Measurements from ENCODE around the gene YES1. TPM values are rescaled to one million over a fixed set of nuclear protein-coding genes. Genes with fewer than 3 reads are reported as not detected.
A peak's percentile ranks its signal among the peaks of the same experiment; 100 is the strongest.

The YES1 gene
- total RNA-seq, 1 donor from 2014 or later: 152 TPM

- no peak for DNase-seq
These were observed 86.4 kb downstream of the YES1 start for GRCh38 chr18:725646-726045.

DNA sequence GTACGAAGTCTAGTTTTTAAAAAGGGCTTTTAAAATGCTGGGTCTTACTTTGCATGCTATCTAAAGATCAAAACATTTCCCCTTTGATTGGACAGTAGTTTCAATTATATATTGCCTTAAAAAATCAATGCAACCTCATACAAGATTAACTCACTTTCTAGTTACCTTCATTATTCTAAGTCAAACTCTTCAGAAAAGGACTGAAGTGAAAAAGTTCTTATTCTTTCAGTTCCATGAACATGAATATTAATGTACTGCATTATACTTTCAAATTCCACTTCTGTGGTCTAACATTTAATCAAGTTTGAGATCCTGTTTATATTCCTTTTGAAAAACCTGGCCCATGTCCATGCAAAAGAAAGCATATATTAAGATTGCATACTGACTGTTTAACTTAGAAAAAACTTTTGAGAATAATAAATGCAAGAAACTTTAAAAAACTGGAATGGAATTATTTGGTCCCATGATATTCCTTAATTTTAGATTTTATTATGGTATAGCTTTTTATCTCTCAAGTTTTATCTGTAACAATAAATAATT, 88.4 kb downstream of the YES1 start:
- DNase-seq: no peak

- no peak for DNase-seq
These were observed 95.0 kb downstream of the YES1 start for GRCh38 chr18:717003-717402.

DNA sequence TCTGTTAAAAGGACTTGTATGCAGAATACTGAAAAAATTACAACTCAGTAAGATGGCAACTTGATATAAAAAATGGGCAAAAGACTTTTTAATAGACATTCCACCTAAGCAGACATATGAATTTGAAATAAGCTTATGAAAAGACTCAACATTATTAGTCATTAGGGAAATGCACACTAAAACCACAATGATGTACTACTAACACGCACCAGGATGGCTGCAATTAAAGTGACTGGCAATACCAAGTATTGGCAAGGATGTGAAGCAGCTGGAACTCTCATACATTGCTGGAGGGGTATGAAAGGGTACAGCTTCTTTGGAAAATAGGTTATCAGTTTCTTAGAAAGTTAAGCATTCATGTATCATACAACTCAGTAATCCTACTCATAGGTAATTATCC, 96.4 kb downstream of the YES1 start:
- no peak for DNase-seq

DNA sequence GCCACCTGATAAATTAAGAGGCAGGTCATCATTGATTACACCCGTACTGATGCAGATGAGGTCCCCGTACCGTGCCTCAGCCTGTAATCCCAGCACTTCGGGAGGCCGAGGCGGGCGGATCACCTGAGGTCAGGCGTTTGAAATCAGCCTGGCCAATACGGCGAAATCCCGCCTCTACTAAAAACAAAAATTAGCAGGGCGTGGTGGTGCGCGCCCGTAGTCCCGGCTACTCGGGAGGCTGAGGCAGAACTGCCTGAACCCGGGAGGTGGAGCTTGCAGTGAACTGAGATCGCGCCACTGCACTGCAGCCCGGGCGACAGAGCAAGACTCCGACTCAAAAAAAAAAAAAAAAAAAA, 98.9 kb downstream of the YES1 start:
- no peak for DNase-seq

GRCh38 chr18:712401-713134, 99.5 kb downstream of the YES1 start, which contains the start of gene ENOSF1:
ENOSF1 (minus strand) TSS chr18:712630; CDS start chr18:712587, 43 bp downstream.
- DNase-seq: peak; percentile 88

GRCh38 chr18:711657-712400, 100.2 kb downstream of the YES1 start:
- DNase-seq: peak; percentile 80

DNA sequence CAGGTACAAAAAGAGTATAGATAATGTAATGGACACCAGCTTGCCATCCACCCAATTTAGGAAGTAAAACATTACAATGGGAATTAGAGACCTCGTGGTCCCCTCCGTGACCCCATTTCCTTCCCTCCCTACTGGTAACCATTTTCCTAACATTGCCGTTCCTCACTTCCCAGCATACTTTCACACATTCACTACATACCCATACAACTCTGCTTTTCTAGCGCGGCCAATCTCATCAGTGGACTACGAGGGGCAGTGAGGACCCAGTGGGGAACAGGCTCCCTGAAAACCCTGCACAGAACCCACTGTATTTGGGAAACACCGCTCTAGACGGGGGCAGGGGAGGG, 100.8 kb downstream of the YES1 start:
- DNase-seq: no peak

DNA sequence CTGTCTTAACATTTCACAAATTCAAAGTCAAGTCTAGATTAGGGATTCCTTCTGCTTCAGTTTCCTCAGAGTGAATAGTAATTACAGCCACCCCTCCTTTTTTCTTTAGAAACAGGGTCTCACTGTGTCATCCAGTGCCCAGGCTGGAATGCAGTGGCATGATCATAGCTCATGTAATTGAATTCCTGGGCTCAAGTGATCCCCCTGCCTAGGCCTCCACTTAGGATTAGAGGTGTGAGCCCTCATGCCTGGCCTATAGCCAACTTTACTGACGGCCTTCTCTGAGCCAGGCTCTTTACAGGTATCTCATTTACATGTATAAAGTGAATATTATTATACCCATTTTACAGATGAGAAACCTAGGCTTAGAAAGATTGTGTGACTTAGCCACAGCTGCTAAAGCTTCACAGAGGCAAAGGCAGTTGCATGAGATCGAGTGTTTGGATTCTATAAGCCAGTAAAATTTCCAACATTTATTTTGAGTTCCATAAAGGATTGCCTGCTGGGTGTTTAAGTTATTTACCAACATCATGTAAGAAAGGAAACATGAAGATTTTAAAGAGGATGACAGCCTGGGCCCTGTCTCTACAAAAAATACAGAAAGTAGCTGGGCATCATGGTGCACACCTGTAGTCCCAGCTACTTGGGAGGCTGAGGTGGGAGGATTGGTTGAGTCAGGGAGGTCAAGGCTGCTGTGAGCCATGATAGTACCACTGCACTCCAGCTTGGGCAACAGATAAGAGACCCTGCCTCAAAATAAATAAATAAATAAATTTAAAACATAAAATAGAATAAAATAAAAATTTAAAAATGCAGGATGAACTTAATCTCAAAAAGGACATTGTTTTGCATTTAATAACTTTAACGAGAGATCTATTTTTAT, 101.4 kb downstream of the YES1 start:
- DNase-seq: no peak

GRCh38 chr18:709771-710170, 102.3 kb downstream of the YES1 start:
- DNase-seq: no peak

DNA sequence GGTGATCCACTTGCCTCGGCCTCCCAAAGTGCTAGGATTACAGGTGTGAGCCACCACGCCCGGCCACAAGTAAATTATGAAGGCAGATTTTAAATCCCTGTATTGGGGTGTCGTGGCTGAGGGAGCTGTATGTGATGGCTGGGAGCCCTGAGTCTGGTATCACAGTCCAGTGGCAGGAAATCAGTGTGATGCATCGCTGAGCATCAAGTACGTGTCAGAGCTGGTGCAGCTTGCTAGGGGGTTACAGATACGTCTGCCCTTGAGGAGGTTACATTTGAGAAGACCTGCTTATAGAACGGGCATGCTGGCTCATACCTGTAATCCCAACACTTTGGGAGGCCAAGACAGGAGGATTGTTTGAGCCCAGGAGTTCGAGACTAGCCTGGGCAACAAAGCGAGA, 103.9 kb downstream of the YES1 start:
- no peak for DNase-seq

DNA sequence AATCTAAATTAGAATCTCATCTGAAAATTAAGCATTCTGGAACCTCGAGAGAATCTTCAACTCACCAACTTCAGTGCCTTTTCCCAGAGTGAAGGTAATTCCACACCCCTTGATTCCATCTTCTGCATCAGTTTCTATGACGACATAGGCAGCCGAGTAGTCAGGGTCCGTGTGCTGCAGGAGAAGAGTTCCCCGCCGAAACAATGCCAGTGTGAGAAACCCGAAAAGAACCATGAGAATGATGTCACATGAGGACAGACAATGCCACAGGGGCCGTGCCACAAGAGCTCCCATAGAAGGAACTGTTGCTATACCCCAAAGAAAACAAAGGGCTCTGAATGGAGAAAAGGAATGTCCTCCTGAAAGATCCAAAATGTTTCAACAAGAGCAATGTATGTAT, 105.6 kb downstream of the YES1 start:
- DNase-seq: no peak

DNA sequence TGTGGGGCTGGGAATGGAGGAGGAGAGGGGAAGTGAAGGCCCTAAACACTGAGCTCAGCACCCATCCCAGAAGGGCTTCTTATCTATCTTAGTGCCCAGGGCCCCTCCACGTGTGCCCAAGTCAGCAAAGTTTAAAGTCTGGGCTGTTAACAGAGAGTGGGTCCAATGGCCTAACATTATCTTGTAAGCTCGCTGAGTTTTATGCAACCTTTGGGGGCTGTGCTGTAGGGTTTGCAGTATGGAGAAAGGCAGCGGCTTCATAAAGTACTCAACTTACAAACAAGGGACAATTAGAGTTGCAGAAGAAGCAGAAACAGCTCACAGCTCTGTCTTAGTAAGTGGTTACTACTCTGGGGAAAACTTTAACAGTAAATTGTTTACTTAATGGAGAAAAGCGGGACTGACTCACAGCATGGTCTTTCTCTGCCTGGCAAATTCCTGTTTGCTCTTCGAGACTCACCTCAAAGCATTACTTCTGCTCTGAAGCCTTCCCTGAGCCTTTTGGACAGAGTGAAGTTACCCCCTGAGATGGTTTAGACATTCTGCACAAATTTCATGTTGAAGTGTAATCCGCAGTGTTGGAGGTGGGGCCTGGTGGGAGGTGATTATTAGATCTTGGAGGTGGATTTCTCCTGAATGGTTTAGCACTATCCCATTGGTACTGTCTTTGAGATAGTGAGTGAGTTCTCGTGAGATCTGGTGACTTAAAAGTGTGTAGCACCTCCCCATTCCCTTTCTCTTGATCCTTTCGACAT, 108.7 kb downstream of the YES1 start:
- no peak for DNase-seq

- no peak for DNase-seq
These were observed 114.2 kb downstream of the YES1 start for GRCh38 chr18:697800-698199.

DNA sequence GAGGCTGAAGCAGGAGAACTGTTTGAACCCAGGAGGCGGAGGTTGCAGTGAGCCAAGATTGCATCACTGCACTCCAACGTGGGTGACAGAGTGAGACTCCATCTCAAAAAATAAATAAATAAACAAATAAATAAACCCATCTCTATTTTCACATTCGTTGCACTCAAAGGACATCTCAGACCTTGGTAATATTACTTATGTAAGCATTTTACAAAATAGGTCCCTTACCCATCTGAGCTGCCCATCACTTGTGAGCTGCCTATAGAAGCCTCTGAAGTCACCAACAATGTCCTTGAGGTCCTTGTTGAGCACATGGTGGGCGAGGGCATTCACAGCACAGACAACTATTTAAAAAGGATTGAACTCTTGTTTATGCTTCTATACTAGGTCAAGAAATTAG, 115.0 kb downstream of the YES1 start:
- DNase-seq: no peak

- no peak for DNase-seq
These were observed 118.4 kb downstream of the YES1 start for GRCh38 chr18:693466-694187.

DNA sequence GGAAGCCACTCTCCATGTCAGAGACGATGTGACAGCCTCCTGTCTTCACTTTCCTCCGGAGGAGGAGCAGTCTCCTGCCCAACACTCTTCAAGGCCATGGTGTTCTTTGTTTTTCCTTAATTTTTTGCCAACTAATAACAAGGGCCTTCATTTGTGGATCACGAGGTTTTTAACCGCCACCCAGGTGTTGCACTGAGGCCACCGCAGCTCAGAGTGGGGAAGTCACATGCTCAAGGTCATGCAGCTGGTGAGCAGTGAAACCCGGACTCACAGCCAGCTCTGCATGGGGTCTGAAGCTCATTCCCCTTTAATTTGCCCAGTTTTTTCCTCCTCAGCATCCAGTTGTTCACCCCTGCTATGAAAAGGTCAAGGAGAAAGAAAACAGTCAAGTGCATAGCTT, 119.2 kb downstream of the YES1 start:
- no peak for DNase-seq

GRCh38 chr18:688323-688722, 123.7 kb downstream of the YES1 start:
- no peak for DNase-seq

DNA sequence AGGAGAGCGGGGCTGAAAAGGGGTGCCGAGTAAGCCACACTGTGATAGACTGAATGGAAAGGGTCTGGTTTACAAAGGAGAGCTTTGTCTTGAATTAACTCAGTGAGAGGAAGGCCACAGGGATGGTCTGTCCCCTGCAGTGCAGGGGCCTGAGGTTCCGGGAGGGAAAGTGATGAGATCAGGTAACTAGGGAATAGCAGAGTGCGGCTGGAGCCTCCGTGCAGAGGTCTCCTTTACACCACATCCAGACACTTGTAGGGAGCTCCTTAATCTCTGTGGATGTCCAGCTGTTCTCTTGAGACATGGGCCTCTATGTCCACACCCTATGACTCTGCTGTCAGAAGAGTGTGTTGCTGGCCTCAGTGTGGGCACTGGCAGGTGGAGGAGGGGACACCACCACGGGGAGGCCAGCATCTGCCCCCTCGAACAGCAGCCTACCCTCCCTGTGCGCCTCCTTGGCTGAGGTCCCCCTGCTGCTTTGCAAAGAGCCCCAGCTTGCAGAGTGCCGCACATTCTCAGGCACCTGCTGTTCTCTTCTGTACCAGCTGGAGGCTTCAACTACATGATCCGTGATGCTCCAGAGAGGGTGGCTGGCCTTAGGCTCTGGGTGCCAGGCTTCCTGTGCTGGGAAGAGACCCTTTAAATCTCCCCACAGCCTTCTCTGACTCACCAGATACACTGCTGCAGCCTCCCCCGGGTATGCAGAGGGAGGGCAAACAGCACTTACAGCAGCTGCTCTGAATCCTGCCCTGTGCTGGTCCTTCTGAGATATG, 125.5 kb downstream of the YES1 start:
- DNase-seq: no peak

DNA sequence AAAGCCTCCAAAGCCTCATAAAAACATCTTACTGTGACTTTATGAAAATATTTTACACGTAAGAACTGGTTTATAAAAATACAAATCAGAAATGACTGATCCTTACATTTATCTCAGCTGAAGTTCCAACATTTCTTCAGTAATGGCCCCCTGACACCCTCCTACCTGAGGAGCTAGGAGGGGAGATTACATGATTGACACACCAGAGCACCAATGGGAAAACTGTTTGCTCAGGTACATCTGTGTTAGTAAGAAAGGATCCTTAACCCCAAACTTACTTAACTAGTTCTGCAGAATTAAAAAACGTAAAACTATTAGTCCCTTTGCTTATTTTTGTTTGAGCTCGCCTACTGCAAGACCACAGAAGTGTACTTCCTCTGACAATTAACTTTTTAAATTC, 126.6 kb downstream of the YES1 start:
- DNase-seq: no peak

- DNase-seq: no peak
These were observed 128.5 kb downstream of the YES1 start for GRCh38 chr18:683531-683930.

Measured in tongue (tissue), 2 donors.